ENCODE results near the gene GPR176.
"Not testable (repeated sequence)": the region's sequence is repeated elsewhere in the genome, so short reads cannot be mapped to it uniquely, and the experiment has no call there.

- TF ChIP-seq CTCF (IDR thresholded peaks at IDR 0.05; ENCODE audit: poor library complexity); EZH2phosphoT487 (IDR thresholded peaks at IDR 0.05; ENCODE audit: low read depth, severe bottlenecking, unreplicated experiment): not testable (repeated sequence)
Observed at GRCh38 chr15:39812651-39813050, 107.4 kb downstream of the GPR176 start.
